Neural cell (in vitro differentiated cells): ENCODE results near the gene PIAS1.

ENCODE experiments used
- CTCF ChIP-seq: fragments of 450-650 bp; IDR thresholded peaks from 2 replicates; pipeline ENCODE4 v1.5.1; 2014; ENCODE audit warnings: antibody characterized with exemption, mild to moderate bottlenecking, moderate library complexity; ENCODE audit not compliant: poor library complexity, severe bottlenecking
- EZH2 ChIP-seq: fragments of 200-600, 300-800 bp; shearing (Covaris generic), sonication (generic); IDR thresholded peaks from 2 replicates; pipeline ENCODE4 v1.6.1; 2014; ENCODE audit warnings: antibody characterized with exemption, low read length, borderline replicate concordance, mild to moderate bottlenecking; ENCODE audit not compliant: insufficient read depth, poor library complexity, severe bottlenecking
- POLR2AphosphoS5 ChIP-seq: IDR thresholded peaks from 2 replicates; pipeline ENCODE4 v1.6.1; 2012
- TAF1 ChIP-seq: IDR thresholded peaks from 2 replicates; pipeline ENCODE4 v1.6.1; 2012; ENCODE audit warnings: low read depth
- TF ChIP-seq, protein P1 (sequence below): IDR thresholded peaks from 2 replicates; pipeline ENCODE4 v1.6.1; 2012; ENCODE audit warnings: borderline replicate concordance

DNA sequence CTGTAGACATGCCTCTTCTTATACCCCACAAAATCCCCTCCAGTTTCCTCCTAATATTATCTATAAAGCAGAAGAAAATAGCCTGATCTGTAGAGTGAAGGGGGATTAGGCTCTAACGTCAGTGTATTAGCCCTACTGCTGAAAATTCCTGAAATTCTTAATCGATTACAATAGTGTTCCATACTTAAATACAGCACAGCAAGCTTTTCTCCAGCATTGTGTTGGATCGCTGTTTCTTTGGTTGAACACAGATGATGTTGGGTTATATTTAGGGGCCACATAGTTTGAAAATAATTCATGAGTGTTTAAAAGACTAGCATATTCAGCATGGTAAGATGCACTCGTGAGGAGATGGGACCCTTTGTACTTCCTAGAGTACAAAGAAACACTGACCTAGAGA, 52.5 kb downstream of the PIAS1 start:
- TF ChIP-seq EZH2 (no peak), CTCF (no peak), TAF1 (no peak), POLR2AphosphoS5 (no peak)
- TF ChIP-seq, protein P1, sequence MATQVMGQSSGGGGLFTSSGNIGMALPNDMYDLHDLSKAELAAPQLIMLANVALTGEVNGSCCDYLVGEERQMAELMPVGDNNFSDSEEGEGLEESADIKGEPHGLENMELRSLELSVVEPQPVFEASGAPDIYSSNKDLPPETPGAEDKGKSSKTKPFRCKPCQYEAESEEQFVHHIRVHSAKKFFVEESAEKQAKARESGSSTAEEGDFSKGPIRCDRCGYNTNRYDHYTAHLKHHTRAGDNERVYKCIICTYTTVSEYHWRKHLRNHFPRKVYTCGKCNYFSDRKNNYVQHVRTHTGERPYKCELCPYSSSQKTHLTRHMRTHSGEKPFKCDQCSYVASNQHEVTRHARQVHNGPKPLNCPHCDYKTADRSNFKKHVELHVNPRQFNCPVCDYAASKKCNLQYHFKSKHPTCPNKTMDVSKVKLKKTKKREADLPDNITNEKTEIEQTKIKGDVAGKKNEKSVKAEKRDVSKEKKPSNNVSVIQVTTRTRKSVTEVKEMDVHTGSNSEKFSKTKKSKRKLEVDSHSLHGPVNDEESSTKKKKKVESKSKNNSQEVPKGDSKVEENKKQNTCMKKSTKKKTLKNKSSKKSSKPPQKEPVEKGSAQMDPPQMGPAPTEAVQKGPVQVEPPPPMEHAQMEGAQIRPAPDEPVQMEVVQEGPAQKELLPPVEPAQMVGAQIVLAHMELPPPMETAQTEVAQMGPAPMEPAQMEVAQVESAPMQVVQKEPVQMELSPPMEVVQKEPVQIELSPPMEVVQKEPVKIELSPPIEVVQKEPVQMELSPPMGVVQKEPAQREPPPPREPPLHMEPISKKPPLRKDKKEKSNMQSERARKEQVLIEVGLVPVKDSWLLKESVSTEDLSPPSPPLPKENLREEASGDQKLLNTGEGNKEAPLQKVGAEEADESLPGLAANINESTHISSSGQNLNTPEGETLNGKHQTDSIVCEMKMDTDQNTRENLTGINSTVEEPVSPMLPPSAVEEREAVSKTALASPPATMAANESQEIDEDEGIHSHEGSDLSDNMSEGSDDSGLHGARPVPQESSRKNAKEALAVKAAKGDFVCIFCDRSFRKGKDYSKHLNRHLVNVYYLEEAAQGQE, result no peak
